GM13976 (cell line): ENCODE measurements around the gene PPP1R14B.

Experiments
- DNase-seq: peaks from one replicate; pipeline ENCODE4 v3.0.0; 2012; ENCODE audit warnings: low spot score
- CTCF ChIP-seq: IDR thresholded peaks from 2 replicates; pipeline ENCODE4 v1.5.1; 2012; ENCODE audit warnings: borderline replicate concordance, mild to moderate bottlenecking; ENCODE audit not compliant: insufficient read depth; ENCODE audit errors: extremely low read depth, missing control alignments, control extremely low read depth
- in situ Hi-C: fragments of 300-500 bp; cut with MboI; formaldehyde crosslinking; loops from one replicate; pipeline ENCODE4 v1.12.0; 2022; ENCODE audit warnings: low sequenced_read_pairs, mixed read lengths, inconsistent platforms; ENCODE audit not compliant: unreplicated experiment

Gene PPP1R14B, protein sequence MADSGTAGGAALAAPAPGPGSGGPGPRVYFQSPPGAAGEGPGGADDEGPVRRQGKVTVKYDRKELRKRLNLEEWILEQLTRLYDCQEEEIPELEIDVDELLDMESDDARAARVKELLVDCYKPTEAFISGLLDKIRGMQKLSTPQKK

DNA sequence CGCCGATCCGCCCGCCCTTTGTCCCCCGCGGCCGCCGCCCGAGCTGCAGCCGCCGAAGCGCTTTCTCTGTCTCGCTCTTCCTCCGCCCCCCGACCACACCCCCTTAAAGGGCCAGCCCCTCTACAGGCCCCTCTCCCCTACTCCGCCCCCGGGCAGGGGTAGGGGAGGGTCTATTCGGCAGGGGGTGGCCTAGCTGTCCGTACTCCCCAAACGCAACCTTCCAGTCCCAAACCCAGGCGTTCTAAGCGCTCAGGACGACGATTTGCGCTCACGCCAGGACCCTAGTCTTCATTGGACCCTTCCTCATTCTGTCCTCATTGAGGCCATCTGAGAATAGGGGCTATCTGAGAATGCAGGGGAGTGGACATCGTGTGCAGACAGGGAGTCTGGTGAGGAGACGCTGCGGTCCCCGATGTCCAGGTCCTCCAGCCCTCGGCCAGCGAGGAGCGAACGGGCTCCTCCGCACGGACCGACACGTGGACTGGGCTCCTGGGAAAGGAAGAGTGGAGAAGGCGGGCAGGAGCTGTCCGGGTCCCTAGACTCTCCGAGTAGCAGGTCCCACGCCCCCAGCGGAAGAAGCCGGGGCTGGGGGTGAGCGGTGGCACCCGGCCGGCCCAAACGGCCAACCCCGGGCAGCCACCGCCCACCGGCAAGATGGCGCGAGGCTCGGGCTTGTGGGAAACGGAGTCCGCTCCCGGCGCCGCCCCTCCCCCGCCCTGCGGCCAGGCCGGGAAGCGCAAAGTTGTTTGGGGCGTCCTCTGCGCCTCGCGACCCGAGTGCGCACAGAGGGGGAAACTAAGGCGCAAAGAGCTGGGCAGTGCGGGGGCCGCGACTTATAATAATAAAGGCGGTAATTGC, at the start of gene PPP1R14B:
Gene PPP1R14B (minus strand): TSS at position 73 of the 858 bp plus-strand sequence. CDS start 270 bp downstream, outside the sequence.
- in situ Hi-C loops, result no loop called here

GRCh38 chr11:64296236-64296635, 49.5 kb upstream of the PPP1R14B start:
- no peak for DNase-seq
- in situ Hi-C loops, result loop anchor here (25.0 kb wide), 1 partner anchor 309 kb away; the partner anchor contains the start of gene OTUB1
- no peak for TF ChIP-seq CTCF

More for the DNA sequence above, at the start of gene PPP1R14B:
- no peak for TF ChIP-seq CTCF
- DNase-seq, result peak; percentile 90

DNA sequence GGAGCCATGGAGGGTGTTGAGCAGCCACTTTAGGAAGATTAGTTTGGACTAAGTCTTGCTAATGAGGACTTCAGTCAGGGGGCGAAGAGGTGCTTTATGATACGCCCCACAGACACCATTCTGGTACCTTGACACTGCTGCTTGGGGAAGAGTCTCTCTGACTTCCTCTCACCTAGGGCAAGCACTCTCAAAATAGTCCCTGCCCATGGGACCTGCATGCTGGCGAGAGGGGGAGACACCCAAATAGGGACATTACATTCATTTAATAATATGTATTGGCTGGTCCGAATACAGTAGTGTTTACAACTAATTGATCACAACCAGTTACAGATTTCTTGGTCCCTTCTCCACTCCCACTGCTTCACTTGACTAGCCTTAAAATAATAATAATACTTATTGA, 49.0 kb upstream of the PPP1R14B start:
- DNase-seq, result no peak
- TF ChIP-seq CTCF, result no peak
- in situ Hi-C loops, result loop anchor here (25.0 kb wide), 1 partner anchor 308 kb away; the partner anchor contains the start of gene OTUB1

GRCh38 chr11:64294774-64295173, 48.0 kb upstream of the PPP1R14B start:
- in situ Hi-C loops, result loop anchor here (25.0 kb wide), 1 partner anchor 307 kb away; the partner anchor contains the start of gene OTUB1
- DNase-seq, result no peak
- TF ChIP-seq CTCF, result no peak

DNA sequence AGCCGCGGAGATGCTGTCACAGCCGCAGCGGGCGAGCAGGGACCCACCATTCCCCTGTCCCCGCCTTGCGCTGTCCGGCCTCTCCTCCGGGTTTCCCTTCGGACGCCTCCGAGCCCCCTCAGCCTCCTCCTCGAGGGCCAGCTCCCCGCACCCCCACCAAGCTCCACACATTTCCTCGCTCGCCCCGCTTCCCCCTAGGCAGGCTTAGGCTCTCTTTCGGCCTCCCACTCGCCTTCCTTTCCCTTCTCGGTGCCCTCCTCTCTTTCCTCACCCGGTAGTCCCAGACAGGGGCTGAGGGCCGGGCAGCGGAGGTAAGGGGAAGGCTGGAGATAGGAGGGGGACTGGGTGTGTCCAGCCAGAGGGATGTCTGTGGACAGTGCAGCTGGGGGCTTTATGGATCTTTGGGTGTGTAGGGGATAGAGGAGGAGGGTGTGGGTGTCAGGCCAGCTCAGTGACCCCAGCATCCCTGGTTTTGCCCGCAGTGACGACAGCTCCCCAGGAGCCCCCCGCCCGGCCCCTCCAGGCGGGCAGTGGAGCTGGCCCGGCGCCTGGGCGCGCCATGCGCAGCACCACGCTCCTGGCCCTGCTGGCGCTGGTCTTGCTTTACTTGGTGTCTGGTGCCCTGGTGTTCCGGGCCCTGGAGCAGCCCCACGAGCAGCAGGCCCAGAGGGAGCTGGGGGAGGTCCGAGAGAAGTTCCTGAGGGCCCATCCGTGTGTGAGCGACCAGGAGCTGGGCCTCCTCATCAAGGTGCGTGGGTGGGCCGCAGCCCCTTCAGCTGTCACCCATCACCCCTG, 45.9 kb upstream of the PPP1R14B start:
- TF ChIP-seq CTCF, result no peak
- no peak for DNase-seq
- in situ Hi-C loops, result loop anchor here (25.0 kb wide), 1 partner anchor 305 kb away; the partner anchor contains the start of gene OTUB1

DNA sequence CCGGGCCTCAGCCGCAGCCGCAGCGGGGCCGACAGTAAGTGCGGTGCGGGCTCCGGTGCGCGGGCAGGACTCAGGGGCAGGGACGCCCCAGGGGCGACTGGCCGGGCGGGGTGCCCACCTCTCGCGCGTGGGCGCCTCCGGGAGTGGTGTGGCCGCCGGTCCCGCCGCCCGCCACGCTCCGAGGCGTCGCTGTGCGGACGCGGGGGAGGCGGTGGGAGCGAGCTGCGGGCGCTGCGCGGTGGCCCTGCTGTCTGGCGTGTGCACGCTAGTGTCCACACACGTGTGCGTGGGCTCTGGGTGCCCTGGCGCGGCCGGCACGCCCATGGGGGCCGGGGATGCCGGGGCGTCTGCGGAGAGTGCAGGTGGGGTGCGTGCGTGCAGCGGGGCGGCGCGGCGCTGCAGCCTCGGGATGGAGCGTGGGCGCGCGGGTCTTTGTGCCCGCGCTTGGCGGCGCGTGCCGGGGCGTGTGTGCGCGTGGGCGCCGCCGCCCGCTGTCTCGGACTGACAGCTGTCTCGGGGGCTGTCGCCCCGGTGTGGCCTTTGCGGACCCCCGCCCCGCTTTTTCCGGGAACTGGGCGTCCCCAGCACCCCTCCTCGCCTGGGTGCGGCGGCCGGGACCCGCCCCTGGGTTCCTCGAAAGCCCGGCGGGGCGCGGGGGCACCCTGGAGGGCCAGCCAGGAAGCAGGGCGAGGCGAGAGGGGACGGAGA, 45.2 kb upstream of the PPP1R14B start:
- in situ Hi-C loops, result loop anchor here (25.0 kb wide), 1 partner anchor 305 kb away; the partner anchor contains the start of gene OTUB1
- DNase-seq, result no peak
- TF ChIP-seq CTCF, result no peak
